ENCODE results near the gene ASPSCR1. TPM values are rescaled to one million over a fixed set of nuclear protein-coding genes. Genes with fewer than 3 reads are reported as not detected.
"Not testable (repeated sequence)": the region's sequence is repeated elsewhere in the genome, so short reads cannot be mapped to it uniquely, and the experiment has no call there.

The ASPSCR1 gene
- total RNA-seq, 2 donors from 2014 or later, result 19.7 to 62.3 TPM

DNA sequence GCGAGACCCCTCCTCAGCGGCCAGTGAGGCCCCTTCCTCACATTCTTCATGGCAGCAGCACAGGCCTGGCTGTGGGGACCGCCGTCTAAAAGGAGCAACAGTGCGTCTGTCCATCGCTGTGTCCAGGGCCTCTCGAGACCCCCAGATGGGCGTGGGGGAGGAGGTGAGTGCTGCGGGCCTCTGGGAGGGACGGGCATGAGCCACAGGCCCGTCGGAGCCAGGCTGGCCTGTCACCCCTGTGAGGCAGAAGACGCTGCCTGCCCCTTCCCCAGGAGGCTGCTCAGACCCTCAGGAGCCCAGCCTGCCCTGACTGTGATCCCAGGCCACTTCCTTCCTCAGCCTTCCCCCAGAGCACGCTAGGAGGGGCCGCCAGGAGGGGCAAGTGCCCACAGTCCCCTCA, 38.2 kb upstream of the ASPSCR1 start:
- H3K36me3 Mint-ChIP-seq, result peaks cover under 1 to 6% of the 10 kb centered on the region in 2 donors
- H3K27ac Mint-ChIP-seq, result no peak overlapping the region
- H3K9me3 Mint-ChIP-seq, result no peaks in the 10 kb centered on the region
- DNase-seq (ENCODE audit: low spot score in 2 of 2) (no peak), ATAC-seq (no peak)

DNA sequence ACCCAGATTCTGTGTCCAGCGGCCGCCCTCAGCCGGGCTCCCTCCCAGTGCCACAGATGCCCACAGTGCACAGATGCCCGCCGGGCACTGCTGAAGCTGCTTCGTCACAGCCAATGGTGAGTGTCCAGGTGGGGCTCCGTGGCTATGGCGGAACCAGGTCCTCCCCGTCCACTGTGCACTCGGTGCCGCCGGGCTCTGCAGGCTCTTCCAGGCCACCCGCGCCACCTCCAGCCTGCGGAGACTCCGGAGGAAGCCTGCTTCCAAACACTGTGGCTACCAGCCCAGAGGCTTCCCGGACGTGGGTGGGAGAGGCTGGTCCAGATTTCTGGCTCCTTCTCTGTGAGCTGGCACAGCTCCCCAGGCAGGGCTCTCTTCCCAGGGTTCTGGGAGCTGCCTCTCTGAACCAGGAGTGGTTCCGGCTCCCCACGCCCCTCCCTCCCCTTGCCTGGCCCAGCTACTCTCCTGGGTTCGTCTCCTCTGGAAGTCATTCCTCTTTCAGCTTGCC, 37.5 kb upstream of the ASPSCR1 start:
- ATAC-seq (no peak), DNase-seq (ENCODE audit: low spot score in 2 of 2) (no peak)
- Mint-ChIP-seq H3K9me3 (no peaks in the 10 kb centered on the region), H3K36me3 (peaks cover 0 to 6% of the 10 kb centered on the region in 2 donors), H3K27ac (no peak overlapping the region)

DNA sequence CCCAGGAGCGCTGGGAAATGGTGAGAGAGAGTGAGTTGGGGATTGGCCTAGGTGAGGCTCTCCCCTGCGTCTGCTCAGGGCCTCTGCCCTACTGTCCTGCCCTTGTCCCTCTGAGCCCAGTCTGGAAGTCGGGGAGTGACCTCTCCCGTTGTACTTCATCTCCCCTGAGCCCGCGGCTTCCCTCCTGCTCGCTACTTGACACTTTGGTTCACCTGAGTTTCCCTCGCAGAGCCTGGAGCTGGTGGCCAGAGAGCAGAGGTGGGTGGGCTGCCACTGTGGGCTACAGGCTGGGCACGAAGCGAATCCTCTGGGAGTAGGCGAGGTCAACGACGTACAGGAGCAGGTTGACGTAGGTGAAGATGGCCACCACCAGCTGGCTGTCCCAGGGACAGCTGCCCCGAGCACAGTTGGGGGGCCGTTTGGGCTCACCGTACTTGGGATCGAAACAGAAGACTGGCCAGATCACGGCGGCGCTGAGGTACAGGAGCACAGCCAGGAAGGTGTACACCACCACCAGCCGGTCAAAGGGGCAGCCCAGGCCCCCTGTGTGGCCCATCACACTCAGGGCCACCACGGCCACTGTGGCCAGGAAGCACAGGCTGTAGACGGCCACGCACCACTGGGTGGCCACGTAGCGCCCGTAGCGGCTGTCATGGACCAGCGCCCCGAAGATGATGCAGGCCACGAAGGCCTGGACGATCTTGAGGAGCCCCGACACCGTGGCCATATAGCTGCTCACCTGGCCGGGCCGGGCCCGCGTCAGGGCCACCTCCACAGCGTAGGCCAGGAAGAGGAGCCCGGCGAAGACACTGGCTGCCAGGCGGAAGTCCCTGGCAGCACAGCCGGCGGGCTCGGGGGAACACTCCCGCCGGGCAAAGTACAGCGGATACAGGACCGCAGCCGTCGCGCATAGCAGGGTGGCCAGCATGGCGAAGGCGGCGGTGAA, 36.6 kb upstream of the ASPSCR1 start:
- ATAC-seq, result no peak
- DNase-seq (ENCODE audit: low spot score in 2 of 2), result no peak
- H3K27ac Mint-ChIP-seq, result no peak overlapping the region

DNA sequence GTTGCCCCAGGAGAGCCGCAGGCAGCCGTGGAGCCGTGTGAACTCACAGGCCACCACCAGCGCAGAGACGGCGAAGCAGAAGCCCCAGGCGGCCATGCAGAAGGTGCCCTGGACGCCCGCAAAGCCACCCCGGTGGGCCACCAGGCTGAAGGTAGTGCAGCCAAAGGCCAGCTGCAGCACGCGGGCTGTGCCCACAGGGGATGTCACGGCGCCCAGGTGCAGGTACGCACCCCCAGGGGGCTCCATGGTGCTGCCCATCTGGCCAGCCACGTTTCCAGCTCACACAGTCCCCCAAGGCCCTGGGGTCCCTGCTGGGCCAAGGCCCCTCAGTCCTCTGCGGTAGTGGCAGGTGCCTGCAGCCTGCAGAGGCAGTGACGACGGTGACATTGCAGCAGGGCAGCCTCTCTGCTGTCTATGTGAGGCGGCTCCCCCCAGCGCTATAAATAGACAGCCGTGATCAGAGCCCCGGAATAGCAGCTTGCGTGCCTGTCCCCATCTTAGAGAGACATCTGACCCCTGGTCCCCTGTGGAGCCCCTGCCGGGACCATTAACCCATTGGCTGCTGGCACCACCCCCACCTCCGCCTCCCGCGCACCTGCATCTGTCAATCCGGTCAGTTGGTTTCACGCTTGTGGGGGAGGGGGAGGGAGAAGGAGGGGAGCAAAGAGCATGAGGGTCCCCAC, 35.8 kb upstream of the ASPSCR1 start:
- no peak for DNase-seq (ENCODE audit: low spot score in 2 of 2)
- ATAC-seq, result no peak
- Mint-ChIP-seq H3K9me3 (no peaks in the 10 kb centered on the region), H3K36me3 (no peaks in the 10 kb centered on the region), H3K27ac (no peak overlapping the region)

More for the DNA sequence above, 36.6 kb upstream of the ASPSCR1 start:
- Mint-ChIP-seq H3K9me3 (no peaks in the 10 kb centered on the region), H3K36me3 (peaks cover 0 to 3% of the 10 kb centered on the region in 2 donors)

DNA sequence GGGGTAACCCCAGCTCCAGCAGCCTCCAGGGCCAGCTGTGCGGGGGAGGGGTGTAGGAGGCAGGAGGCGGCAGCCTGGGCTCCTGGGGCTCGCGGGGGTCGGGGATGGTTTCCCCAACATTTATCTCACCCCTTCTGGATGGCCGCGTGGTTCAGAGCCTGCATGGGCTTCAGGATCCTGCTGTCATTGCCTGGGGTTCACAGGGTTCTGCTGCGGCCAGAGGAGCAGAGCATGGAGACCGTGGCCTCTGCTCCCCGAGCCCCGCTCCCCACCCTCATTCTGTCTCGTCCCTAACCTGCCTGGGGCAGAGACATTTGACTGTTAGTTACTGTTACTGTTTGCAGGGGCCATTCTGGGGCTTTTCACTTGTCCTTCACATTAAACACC, 35.3 kb upstream of the ASPSCR1 start:
- ATAC-seq (no peak), DNase-seq (ENCODE audit: low spot score in 2 of 2) (no peak)
- no peaks in the 10 kb centered on the region for H3K9me3 Mint-ChIP-seq
- H3K27ac Mint-ChIP-seq, result no peak overlapping the region
- H3K36me3 Mint-ChIP-seq, result no peaks in the 10 kb centered on the region

DNA sequence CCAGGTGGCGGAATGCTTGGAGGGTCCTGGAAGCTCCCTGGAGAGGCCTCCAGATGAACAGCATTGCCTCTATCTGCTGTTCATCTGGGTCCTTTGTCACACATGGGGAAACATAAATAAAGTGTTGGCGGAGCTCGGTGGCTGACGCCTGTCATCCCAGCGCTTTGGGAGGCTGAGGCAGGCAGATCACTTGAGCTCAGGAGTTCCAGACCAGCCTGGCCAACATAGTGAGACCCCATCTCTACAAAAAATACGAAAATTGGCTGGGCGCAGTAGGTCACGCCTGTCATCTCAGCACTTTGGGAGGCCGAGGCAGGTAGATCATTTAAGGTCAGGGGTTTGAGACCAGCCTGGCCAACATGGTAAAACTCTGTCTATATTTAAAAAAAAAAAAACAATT, 32.6 kb upstream of the ASPSCR1 start:
- ATAC-seq, result no peak
- H3K27ac Mint-ChIP-seq, result no peak overlapping the region

DNA sequence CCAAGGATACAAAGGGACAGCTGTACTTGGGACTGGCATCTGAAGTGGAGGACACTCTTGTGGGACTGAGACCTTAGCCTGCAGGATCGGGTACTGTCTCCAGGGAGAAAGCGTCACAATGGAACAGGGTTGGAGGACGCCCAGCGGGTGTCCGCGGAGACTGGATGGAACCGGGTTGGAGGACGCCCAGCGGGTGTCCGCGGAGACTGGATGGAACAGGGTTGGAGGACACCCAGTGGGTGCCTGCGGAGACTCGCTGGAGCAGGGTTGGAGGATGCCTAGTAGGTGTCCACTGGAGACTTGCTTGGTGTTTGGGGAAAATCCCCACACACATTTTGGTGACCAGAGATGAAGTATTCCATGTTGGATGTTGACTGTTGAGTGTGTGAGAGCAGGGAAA, 30.2 kb upstream of the ASPSCR1 start, which contains the start of gene MYADML2:
TSS of gene MYADML2 (minus strand) at position 45 of the 400 bp plus-strand sequence. CDS start 5,492 bp downstream, outside the sequence.
- Mint-ChIP-seq H3K27ac (no peak within 1 kb of the TSS), H3K9me3 (no peaks in the 10 kb centered on the region), H3K36me3 (no peaks in the 10 kb centered on the region)
- ATAC-seq, result no peak
- no peak for DNase-seq (ENCODE audit: low spot score in 2 of 2)

More for the DNA sequence above, 32.6 kb upstream of the ASPSCR1 start:
- Mint-ChIP-seq H3K36me3 (no peaks in the 10 kb centered on the region), H3K9me3 (no peaks in the 10 kb centered on the region)
- no peak for DNase-seq (ENCODE audit: low spot score in 2 of 2)

DNA sequence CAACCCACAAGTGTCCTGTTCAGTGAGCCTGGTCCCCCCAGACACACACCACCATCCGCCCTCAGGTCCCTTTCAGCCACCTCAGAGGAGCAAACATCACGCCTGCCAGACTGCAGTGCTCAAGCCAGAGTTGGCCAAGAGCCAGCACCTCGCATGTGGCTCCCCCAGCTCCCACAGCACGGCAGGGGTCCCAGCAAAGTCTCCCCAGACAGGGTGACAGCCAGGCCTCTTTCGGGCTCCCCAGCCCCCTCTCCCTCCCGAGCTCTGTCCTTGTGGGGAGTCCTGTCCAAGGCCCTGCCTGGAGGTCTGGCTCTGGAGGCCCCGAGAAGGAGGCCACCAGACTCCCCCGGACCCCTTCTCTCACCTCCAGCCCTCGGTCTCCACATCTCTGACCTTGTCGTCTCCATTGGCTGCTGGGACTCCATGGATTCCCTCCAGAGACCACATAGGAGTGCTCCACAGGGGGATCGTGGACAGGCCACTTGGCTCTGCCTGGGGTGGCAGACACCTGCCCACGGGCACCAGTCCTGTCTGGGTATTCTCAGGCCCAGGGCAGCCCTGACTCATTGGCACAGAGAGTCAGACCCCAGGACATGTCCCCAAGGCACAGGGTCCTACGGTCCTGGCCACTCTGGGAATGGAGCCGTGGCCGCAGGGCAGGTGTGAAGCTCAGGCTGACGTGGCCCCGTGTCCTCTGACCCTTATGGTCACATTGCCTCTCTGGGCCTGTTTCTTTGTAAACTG, 28.6 kb upstream of the ASPSCR1 start:
- no peaks in the 10 kb centered on the region for H3K36me3 Mint-ChIP-seq
- ATAC-seq, result no peak

DNA sequence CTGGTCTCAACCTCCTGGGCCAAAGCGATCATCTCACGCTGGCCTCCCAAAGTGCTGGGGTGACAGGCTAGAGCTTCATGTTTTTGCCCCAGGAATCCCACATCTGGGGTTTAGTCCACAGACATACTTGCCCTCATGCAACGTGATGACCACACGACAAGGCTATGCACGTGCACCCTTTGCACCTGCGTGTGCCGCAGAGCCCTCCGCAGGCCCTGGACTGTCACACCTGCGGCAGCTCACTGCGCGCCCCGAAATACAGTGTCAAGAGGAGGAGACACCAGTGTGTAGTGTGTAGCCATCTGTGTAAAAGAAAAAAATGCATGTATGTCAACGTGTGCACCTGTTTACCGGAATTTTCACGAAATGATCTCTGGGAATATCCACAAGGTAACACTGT, 26.9 kb upstream of the ASPSCR1 start:
- no peaks in the 10 kb centered on the region for H3K36me3 Mint-ChIP-seq
- no peak for DNase-seq (ENCODE audit: low spot score in 2 of 2)
- no peaks in the 10 kb centered on the region for H3K9me3 Mint-ChIP-seq
- H3K27ac Mint-ChIP-seq, result no peak overlapping the region
- ATAC-seq, result no peak

More for the DNA sequence above, 28.6 kb upstream of the ASPSCR1 start:
- DNase-seq (ENCODE audit: low spot score in 2 of 2), result no peak
- H3K9me3 Mint-ChIP-seq, result no peaks in the 10 kb centered on the region
- no peak overlapping the region for H3K27ac Mint-ChIP-seq

DNA sequence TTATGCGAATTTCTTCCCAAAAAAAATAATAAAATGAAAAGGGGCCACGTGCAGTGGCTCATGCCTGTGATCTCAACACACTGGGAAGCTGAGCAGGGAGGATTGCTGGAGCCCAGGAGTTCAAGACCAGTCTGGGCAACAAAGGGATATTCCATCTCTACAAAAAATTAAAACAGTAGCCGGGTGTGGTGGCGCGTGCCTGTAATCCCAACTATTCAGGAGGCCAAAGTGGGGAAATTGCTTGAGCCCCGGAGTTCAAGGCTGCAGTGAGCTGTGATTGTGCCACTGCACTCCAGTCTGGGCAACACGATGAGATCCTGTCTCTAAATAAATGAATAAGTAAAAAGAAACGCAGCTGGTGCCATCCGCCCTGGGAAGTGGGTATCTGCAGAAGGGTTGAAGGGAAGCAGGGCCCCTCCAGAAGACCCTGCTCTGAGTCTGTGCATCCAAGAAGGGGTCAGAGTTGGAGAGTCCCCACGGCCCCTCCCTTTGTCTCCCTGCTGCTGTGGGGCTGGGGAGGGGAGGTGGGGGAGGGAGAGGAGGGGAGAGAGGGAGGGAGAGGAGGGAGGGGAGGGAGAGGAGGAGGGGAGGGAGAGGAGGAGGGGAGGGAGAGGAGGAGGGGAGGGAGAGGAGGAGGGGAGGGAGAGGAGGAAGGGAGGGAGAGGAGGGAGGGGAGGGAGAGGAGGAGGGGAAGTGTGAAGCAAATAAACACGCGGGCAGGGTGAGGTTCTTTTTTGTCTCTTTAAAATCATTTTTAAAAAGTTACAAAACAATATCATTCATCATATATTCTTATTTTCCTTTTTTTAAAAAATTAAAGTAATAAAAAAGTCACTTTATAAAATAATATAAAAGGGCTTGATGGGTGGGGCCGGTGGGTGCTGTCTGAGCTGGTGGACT, 25.4 kb upstream of the ASPSCR1 start:
- Mint-ChIP-seq H3K9me3 (no peaks in the 10 kb centered on the region), H3K27ac (no peak overlapping the region), H3K36me3 (no peaks in the 10 kb centered on the region)
- DNase-seq (ENCODE audit: low spot score in 2 of 2), result no peak
- no peak for ATAC-seq

DNA sequence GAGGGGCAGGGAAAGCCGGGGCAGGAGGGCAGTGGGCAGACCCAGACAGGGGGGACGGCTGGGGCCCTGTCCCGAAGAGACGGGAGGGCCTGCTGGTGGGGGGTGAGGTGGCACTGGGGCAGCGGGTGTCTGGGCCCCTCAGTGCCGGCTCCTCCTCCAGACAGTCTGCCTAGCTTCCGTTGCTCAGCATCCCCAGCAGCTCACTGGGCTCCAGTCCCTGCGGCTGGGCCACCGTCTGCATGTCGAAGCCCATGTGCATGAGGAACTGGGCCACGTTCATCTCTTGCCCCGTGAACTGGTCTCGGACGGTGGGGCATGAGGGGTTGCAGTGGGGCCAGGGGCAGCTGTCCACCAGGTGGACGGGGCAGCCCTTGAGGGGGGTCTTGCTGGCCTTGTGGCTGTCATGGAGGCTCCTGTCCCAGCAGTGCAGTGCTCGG, 24.6 kb upstream of the ASPSCR1 start:
- H3K36me3 Mint-ChIP-seq, result no peaks in the 10 kb centered on the region
- H3K9me3 Mint-ChIP-seq, result no peaks in the 10 kb centered on the region
- ATAC-seq (no peak), DNase-seq (ENCODE audit: low spot score in 2 of 2) (no peak)
- no peak overlapping the region for H3K27ac Mint-ChIP-seq

DNA sequence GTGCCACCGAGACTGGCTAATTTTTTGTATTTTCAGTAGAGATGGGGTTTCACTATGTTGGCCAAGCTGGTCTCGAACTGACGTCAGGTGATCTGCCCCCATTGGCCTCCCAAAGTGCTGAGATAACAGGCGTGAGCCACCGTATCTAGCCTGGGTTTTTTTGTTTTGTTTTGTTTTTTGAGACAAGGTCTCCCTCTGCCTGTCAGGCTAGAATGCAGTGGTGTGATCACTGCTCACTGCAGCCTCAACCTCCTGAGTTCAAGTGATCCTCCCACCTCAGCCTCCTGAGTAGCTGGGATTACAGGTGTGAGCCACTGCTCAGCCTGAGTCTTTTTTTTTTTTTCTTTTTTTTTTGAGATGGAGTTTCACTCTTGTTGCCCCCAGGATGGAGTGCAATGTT, 24.0 kb upstream of the ASPSCR1 start:
- not testable (repeated sequence) for DNase-seq (ENCODE audit: low spot score in 2 of 2)

DNA sequence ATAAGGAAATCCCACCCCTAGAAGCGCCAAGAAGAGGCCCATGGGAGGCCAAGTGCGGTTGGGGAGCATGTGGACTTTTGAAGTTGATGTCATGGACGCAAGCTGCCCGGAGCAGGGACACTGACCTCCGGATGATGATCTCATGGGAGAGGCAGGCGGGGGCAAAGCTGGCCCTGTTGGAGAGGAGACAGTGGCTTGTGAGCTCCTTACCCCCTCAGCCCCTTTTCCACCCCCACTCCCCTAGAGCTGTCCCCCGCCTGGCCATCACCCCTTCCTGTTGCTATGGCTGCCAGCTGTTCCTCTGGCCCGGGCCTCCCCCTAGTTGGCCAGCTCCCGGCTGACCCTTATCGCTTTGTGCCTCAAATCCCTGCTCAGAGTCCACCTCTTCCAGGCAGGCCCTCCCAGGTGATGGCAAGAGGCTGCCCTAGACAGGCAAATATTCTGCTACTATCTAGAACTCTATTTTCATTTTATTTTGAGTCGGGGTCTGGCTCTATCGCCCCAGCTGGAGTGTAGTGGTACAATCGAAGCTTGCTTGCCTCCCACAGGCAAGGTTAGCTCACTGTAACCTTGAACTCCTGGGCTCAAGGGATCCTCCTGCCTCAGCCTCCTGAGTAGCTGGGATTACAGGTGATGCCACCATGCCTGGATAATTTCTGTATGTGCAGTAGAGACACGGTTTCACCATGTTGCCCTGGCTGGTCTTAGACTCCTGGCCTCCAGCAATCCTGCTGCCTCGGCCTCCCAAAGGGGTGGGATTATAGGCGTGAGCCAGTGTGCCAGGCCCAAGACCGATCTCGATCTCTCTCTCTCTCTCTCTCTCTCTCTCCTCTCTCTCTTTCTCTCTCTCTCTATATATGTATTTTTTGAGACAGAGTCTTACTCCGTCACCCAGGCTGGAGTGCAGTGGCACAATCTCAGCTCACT, 23.0 kb upstream of the ASPSCR1 start:
- no peaks in the 10 kb centered on the region for H3K9me3 Mint-ChIP-seq
- H3K27ac Mint-ChIP-seq, result peak overlapping the region in 1 of 2 donors; percentile 84
- DNase-seq (ENCODE audit: low spot score in 2 of 2) (no peak), ATAC-seq (no peak)
- H3K36me3 Mint-ChIP-seq, result no peaks in the 10 kb centered on the region

More for the DNA sequence above, 24.0 kb upstream of the ASPSCR1 start:
- H3K9me3 Mint-ChIP-seq, H3K36me3 Mint-ChIP-seq, ATAC-seq, H3K27ac Mint-ChIP-seq: not testable (repeated sequence)

DNA sequence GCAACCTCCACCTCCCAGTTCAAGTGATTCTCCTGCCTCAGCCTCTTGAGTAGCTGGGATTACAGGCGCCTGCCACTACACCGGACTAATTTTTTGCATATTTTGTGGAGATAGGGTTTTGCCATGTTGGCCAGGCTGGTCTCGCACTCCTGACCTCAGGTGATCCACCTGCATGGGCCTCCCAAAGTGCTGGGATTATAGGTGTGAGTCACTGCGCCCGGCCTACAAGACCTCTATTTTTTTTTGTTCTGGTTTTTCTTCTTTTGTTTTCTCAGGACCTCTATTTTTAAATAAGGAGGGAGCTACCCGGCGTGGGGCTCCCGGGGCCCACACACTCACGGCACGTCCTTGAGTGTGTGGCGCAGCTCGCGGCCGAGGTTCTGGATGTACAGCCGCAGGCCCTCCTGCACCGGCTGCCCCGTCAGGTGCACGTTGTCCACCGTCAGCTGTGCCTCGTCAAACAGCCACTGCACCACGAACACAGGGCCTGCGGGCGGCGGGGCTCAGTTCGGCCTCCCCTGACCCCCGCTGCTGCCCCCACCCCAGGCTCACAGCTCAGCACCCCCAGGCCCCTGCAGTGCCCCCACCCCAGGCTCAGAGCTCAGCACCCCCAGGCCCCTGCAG, 22.3 kb upstream of the ASPSCR1 start:
- DNase-seq (ENCODE audit: low spot score in 2 of 2), result no peak
- H3K27ac Mint-ChIP-seq, result peak overlapping the region in 1 of 2 donors; percentile 84
- no peaks in the 10 kb centered on the region for H3K36me3 Mint-ChIP-seq
- no peaks in the 10 kb centered on the region for H3K9me3 Mint-ChIP-seq
- ATAC-seq, result no peak

Measured in activated naive CD4-positive, alpha-beta T cell treated with anti-CD3 and anti-CD28 coated beads, Interleukin-2, amount 50 U/mL, for 72 hours (primary cell).